Astrocyte (in vitro differentiated cells and primary cell): ENCODE results near the gene SPRTN.

ENCODE experiments used
- CTCF ChIP-seq: IDR thresholded peaks from 2 replicates; pipeline ENCODE4 v1.5.1; 2011; ENCODE audit warnings: low read depth, mild to moderate bottlenecking, inconsistent platforms, low read length, moderate library complexity; ENCODE audit not compliant: insufficient read depth
- EZH2 ChIP-seq: IDR thresholded peaks from 2 replicates; pipeline ENCODE4 v1.6.1; 2012; ENCODE audit warnings: mild to moderate bottlenecking, low read length, inconsistent platforms; ENCODE audit not compliant: insufficient read depth

- TF ChIP-seq CTCF (no peak), EZH2 (no peak)
Measured at GRCh38 chr1:231311720-231312431, 26.2 kb upstream of the SPRTN start.
